Gastrocnemius medialis (tissue), 4 donors: ENCODE measurements around the gene NRK.

Experiments used
- CTCF ChIP-seq, 5 experiments: fragments of 450-650 bp in 3 of 5; fragments of 200-600 bp in 2 of 5; sonication (generic) in 2 of 5; IDR thresholded peaks in 4 of 5; conservative IDR thresholded peaks in 1 of 5; 1 replicate in 4 of 5; 2 replicates in 1 of 5; pipeline ENCODE4 v1.5.1; 2016 to 2019; ENCODE audit warnings: antibody characterized with exemption in 5 of 5, mild to moderate bottlenecking in 3 of 5, moderate library complexity in 3 of 5
- POLR2A ChIP-seq, 2 donors: fragments of 450-650 bp; IDR thresholded peaks; one replicate each; pipeline ENCODE4 v1.6.1; 2017; ENCODE audit warnings: antibody characterized with exemption in 2 of 2, mild to moderate bottlenecking in 2 of 2, moderate library complexity in 2 of 2

GRCh38 chrX:105909576-105909975 lies 87.2 kb downstream of the NRK start:
- TF ChIP-seq POLR2A (IDR thresholded peaks at IDR 0.05) (no peak), CTCF (IDR thresholded peaks at IDR 0.05 in 4 of 5, conservative IDR thresholded peaks at IDR 0.05 in 1 of 5) (no peak)
